ENCODE data around the gene NABP2.
"Not testable (repeated sequence)": the region's sequence is repeated elsewhere in the genome, so short reads cannot be mapped to it uniquely, and the experiment has no call there.

Gene NABP2

DNA sequence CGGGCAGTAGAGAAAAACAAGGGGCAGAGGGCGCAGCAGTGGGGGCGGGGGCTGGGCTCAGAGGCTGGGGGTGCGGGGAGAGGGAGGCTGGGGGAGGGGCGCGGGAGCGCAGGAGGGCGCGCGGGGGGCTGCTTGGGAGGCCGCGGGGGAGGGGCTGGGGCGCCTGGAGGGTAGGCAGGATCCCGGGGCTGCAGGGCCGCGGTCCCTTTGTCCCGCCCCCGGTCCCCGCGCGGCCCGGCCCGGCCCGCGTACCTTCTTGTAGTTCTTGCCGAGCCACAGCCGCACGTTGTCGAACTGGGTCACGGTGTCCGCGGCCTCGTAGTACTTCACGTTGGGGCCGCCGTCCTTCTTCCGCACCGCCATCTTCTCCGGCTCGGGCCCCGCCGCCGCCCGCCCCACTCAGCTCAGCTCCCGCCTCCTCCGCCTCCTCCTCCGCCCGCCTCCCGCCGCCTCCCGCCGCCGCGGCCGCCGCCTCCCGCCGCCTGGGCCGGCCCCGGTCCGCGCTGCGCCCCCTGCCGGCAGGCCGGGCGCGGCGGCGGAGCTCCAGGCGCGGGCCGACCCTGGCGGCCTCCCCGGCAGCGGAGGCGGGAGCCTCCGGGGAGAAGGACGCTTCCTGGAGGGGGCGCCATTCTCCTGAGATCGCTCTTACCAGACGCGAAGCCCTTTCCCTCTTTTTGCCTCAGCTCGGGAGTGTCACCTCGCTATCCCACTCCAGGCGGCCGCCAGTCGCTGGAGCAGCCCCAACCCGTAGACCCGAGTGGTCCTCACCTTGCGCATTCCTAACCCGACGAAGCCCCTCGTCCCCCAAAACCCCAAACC, 34.8 kb upstream of the NABP2 start, which contains the start of gene SMARCC2:
Gene SMARCC2 (minus strand): TSS at position 385 of the 819 bp plus-strand sequence. CDS start 22 bp downstream, at position 363.
- H3K27ac Mint-ChIP-seq = peak within 1 kb of the TSS; percentile 99
- no peaks in the 10 kb centered on the region for H3K9me3 Mint-ChIP-seq
- TF ChIP-seq, protein P1, sequence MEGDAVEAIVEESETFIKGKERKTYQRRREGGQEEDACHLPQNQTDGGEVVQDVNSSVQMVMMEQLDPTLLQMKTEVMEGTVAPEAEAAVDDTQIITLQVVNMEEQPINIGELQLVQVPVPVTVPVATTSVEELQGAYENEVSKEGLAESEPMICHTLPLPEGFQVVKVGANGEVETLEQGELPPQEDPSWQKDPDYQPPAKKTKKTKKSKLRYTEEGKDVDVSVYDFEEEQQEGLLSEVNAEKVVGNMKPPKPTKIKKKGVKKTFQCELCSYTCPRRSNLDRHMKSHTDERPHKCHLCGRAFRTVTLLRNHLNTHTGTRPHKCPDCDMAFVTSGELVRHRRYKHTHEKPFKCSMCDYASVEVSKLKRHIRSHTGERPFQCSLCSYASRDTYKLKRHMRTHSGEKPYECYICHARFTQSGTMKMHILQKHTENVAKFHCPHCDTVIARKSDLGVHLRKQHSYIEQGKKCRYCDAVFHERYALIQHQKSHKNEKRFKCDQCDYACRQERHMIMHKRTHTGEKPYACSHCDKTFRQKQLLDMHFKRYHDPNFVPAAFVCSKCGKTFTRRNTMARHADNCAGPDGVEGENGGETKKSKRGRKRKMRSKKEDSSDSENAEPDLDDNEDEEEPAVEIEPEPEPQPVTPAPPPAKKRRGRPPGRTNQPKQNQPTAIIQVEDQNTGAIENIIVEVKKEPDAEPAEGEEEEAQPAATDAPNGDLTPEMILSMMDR (IDR thresholded peaks at IDR 0.05) = peak; percentile 46

DNA sequence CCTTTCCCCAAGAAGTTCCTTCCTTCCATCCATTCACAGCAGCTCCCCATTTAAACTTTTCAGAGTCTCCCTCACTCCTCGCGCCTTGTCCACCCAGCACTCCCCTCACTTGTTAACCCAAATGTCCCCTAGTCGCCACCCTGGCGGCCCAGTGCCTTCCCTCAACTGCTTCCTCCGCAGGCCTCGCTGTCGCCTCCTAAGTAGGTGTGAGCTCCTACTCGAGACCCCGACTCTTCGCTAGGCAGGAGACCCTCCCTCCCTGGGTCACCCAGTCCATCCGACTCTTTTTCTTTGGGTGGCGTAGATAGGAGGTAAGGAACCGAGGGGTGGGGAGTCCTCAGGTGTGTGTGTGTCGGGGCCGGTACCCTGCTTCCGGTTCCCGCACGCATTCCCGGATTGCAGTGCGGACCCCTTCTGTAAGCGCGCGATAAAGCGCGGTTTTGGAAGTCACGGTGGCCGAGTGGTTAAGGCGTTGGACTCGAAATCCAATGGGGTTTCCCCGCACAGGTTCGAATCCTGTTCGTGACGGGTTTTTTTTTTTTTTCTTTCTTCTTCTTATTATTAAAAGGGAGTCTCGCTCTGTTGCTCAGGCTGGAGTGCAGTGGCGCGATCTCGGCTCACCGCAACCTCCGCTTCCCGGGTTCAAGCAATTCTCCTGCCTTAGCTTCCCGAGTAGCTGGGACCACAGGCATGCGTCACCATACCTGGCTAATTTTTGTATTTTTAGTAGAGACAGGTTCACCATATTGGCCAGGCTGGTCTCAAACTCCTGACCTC, 34.0 kb upstream of the NABP2 start:
- peak overlapping the region; percentile 92 for H3K4me3 Mint-ChIP-seq
- peak overlapping the region; percentile 99 for H3K27ac Mint-ChIP-seq
- peaks cover 31% of the 10 kb centered on the region for H3K4me1 Mint-ChIP-seq
- H3K9me3 Mint-ChIP-seq = no peaks in the 10 kb centered on the region
- peak; percentile 90 for DNase-seq
- peaks cover 23% of the 10 kb centered on the region for H3K36me3 Mint-ChIP-seq (ENCODE audit: low read depth)
- TF ChIP-seq, protein P1 (IDR thresholded peaks at IDR 0.05) = no peak
- H3K27me3 Mint-ChIP-seq (ENCODE audit: low read depth, poor library complexity) = peaks cover 4% of the 10 kb centered on the region

More for the DNA sequence above, 34.8 kb upstream of the NABP2 start, which contains the start of gene SMARCC2:
- peak; percentile 93 for DNase-seq
- Mint-ChIP-seq H3K4me3 (peak within 1 kb of the TSS; percentile 92), H3K4me1 (peaks cover 31% of the 10 kb centered on the region), H3K36me3 (ENCODE audit: low read depth) (peaks cover 25% of the 10 kb centered on the region), H3K27me3 (ENCODE audit: low read depth, poor library complexity) (peaks cover 4% of the 10 kb centered on the region)

DNA sequence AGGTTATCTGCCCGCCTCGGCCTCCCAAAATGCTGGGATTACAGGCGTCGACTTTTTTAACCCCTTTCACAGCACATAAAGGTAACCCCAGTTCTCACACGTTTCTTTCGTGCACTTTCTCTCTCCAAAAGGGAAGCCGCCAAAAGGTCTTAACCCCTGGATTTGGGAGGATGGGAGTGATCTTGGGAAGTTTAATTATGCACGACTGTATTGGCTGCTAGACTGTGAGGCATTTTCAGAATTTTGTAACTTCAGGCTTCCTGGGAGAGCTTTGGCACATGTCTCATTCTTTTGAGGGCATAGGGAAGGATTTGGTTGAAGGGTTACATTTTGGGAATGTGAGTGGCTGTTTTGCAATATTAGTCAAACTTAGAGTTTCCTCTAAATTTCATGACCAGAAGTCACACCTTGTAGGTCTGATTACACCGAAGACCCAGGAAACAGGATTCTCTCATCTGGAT, 33.4 kb upstream of the NABP2 start:
- Mint-ChIP-seq H3K27ac (no peak overlapping the region), H3K4me1 (peaks cover 31% of the 10 kb centered on the region), H3K4me3 (peak overlapping the region; percentile 92), H3K27me3 (ENCODE audit: low read depth, poor library complexity) (peaks cover 4% of the 10 kb centered on the region), H3K36me3 (ENCODE audit: low read depth) (peaks cover 20% of the 10 kb centered on the region), H3K9me3 (no peaks in the 10 kb centered on the region)
- TF ChIP-seq, protein P1 (IDR thresholded peaks at IDR 0.05) = no peak
- no peak for DNase-seq

DNA sequence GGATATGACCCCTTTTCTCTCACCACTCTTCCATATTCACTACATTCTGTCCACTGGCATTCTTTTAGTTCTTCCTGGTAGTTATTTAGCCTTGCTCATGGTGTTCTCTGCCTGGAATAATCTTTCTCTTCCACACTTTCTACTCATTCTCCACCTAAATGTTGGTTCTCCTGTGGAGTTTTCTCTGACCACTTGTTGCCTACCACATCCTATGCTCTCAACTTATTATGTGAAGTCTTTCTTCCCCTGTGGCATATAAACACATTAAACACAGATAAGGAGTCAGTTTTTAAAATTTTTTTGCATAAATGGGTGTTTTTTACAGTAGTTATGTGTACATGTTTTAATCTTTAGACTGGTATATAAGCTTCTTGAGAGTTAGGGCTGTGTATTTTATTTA, 31.6 kb upstream of the NABP2 start:
- TF ChIP-seq, protein P1 (IDR thresholded peaks at IDR 0.05) = no peak
- Mint-ChIP-seq H3K9me3 (no peaks in the 10 kb centered on the region), H3K4me3 (no peak overlapping the region), H3K36me3 (ENCODE audit: low read depth) (peaks cover 10% of the 10 kb centered on the region), H3K4me1 (peaks cover 18% of the 10 kb centered on the region), H3K27ac (no peak overlapping the region), H3K27me3 (ENCODE audit: low read depth, poor library complexity) (peaks cover 4% of the 10 kb centered on the region)
- DNase-seq = no peak

DNA sequence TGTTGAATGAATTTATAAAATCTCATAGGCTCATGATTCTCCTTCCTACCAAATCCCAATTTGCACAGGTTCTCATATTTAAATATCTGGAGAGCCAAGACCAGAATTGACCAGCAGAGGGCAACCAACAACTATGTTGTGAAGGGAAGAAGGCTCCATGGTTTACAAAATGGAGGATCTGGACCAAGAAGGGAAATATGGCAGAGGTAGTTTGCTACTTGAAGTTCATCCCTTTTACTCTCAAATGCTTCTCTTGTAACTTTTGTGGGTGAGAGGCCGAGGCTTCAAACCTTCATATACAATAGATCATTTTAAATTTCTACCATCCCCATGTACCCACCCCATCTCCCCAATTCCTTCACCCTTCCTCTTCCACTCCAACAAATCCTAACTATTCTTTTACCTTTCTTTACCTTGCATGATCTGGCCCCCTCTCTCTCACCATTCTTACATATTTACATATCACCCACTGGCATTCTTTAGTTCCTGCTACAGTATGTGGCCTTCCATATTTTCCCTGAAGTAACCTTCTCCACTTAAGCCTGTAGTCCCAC, 31.0 kb upstream of the NABP2 start:
- Mint-ChIP-seq H3K36me3 (ENCODE audit: low read depth) (peaks cover 10% of the 10 kb centered on the region), H3K4me3 (no peak overlapping the region), H3K4me1 (peaks cover 13% of the 10 kb centered on the region), H3K27ac (peak overlapping the region; percentile 31), H3K9me3 (no peaks in the 10 kb centered on the region), H3K27me3 (ENCODE audit: low read depth, poor library complexity) (peaks cover 4% of the 10 kb centered on the region)
- DNase-seq = peak; percentile 73
- TF ChIP-seq, protein P1 (IDR thresholded peaks at IDR 0.05) = peak; percentile 78

DNA sequence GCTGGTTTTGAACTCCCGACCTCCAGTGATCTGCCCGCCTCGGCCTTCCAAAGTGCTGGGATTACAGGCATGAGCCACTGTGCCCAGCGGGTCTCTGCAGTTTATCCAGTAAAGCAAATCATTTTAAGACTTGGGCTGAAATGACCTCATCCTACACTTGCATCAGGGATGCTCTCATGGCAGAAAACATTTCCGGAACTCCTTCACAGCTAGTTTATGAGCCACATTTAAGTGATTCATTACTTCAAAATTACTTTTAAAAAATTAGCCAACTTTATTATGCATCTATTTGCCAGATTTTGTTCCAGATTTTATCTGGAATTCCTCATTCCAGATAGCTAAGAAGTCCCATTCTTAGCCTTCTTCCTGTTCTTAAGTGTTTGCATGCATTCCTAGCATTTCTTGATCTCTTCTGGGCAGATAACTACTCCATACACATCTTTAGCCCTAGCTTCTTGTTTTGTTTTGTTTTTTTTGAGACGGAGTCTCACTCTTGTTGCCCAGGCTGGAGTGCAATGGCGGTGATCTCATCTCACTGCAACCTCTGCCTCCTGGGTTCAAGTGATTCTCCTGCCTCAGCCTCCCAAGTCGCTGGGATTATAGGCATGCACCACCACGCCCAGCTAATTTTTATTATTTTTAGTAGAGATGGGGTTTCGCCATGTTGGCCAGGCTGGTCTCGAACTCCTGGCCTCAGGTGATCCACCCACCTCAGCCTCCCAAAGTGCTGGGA, 27.2 kb upstream of the NABP2 start:
- H3K27ac Mint-ChIP-seq; H3K36me3 Mint-ChIP-seq (ENCODE audit: low read depth); DNase-seq; H3K4me3 Mint-ChIP-seq; H3K9me3 Mint-ChIP-seq; H3K27me3 Mint-ChIP-seq (ENCODE audit: low read depth, poor library complexity); H3K4me1 Mint-ChIP-seq: not testable (repeated sequence)
